Coronary artery (tissue), 2 donors: ENCODE measurements around the gene LDLRAD4.

ENCODE experiments used
- DNase-seq: peaks from one replicate; pipeline ENCODE4 v3.0.0-alpha.2; 2017; ENCODE audit warnings: low spot score
- H3K27ac ChIP-seq, 2 donors: fragments of 200-600 bp; sonication (generic); one replicate each; pipeline ENCODE4 v1.5.1; 2016 to 2019
- H3K4me3 ChIP-seq: fragments of 200-600 bp; sonication (generic); 2 replicates; pipeline ENCODE4 v1.5.1; 2016; ENCODE audit warnings: mild to moderate bottlenecking, moderate library complexity
- CTCF ChIP-seq: fragments of 200-600 bp; sonication (generic); IDR thresholded peaks from one replicate; pipeline ENCODE4 v1.5.1; 2019; ENCODE audit warnings: antibody characterized with exemption

Gene LDLRAD4

GRCh38 chr18:13505780-13506345 is 287.3 kb downstream of the LDLRAD4 start:
- no peak overlapping the region for H3K27ac ChIP-seq
- H3K4me3 ChIP-seq, result no peak overlapping the region
- no peak for TF ChIP-seq CTCF
- no peak for DNase-seq

- Histone ChIP-seq H3K4me3 (no peak overlapping the region), H3K27ac (no peak overlapping the region)
- no peak for TF ChIP-seq CTCF
- no peak for DNase-seq
These were observed 292.0 kb downstream of the LDLRAD4 start for GRCh38 chr18:13510594-13510993.

- H3K27ac ChIP-seq, result no peak overlapping the region
- DNase-seq, result peak; percentile 7
- no peak overlapping the region for H3K4me3 ChIP-seq
- no peak for TF ChIP-seq CTCF
These were observed 293.5 kb downstream of the LDLRAD4 start for GRCh38 chr18:13511961-13512577.

GRCh38 chr18:13513021-13513420 is 294.5 kb downstream of the LDLRAD4 start:
- H3K27ac ChIP-seq, result peak overlapping the region in 1 of 2 donors; percentile 5
- peak; percentile 61 for DNase-seq

GRCh38 chr18:13513481-13513880 is 294.9 kb downstream of the LDLRAD4 start:
- Histone ChIP-seq H3K27ac (peak overlapping the region in 1 of 2 donors; percentile 5), H3K4me3 (no peak overlapping the region)
- no peak for TF ChIP-seq CTCF
- peak; percentile 57 for DNase-seq

More at GRCh38 chr18:13513021-13513420, 294.5 kb downstream of the LDLRAD4 start:
- H3K4me3 ChIP-seq, result no peak overlapping the region
- TF ChIP-seq CTCF, result no peak

GRCh38 chr18:13514558-13514957 is 296.0 kb downstream of the LDLRAD4 start:
- DNase-seq, result no peak
- H3K4me3 ChIP-seq, result no peak overlapping the region
- no peak overlapping the region for H3K27ac ChIP-seq
- TF ChIP-seq CTCF, result no peak

GRCh38 chr18:13516855-13517254 is 298.3 kb downstream of the LDLRAD4 start:
- no peak overlapping the region for H3K4me3 ChIP-seq
- TF ChIP-seq CTCF, result no peak
- H3K27ac ChIP-seq, result no peak overlapping the region
- DNase-seq, result no peak
